Small intestine (tissue), 7 donors: ENCODE data around the gene EPN2. TPM values are rescaled to one million over a fixed set of nuclear protein-coding genes. Genes with fewer than 3 reads are reported as not detected.
"Not testable (repeated sequence)": the region's sequence is repeated elsewhere in the genome, so short reads cannot be mapped to it uniquely, and the experiment has no call there.

Experiments
- DNase-seq, 2 donors: peaks; one replicate each; pipeline versions ENCODE4 v3.0.0 to v3.0.0-alpha.2; 2013
- FAIRE-seq: peaks from 2 replicates; lab custom pipeline; 2012; peaks lifted over from hg19 to GRCh38; lab: Jason Lieb, UNC
- H3K27ac ChIP-seq, 3 donors: one replicate each; pipeline ENCODE4 v1.5.1; 2013; ENCODE audit warnings: low read length in 2 of 3, mild to moderate bottlenecking in 2 of 3, control low read depth in 1 of 3, inconsistent platforms in 1 of 3, low read depth in 1 of 3, moderate library complexity in 1 of 3
- H3K27me3 ChIP-seq, 3 donors: one replicate each; pipeline ENCODE4 v1.6.1; 2013; ENCODE audit warnings: low read length in 3 of 3, inconsistent platforms in 1 of 3; ENCODE audit not compliant: control insufficient read depth in 3 of 3, insufficient read depth in 3 of 3
- H3K36me3 ChIP-seq, 3 donors: one replicate each; pipeline ENCODE4 v1.6.1; 2013; ENCODE audit warnings: low read length in 3 of 3, inconsistent platforms in 1 of 3, low read depth in 1 of 3, mild to moderate bottlenecking in 1 of 3, moderate library complexity in 1 of 3; ENCODE audit not compliant: control insufficient read depth in 3 of 3, insufficient read depth in 2 of 3
- H3K4me1 ChIP-seq, 3 donors: one replicate each; pipeline ENCODE4 v1.6.1; 2013; ENCODE audit warnings: low read length in 2 of 3, inconsistent platforms in 1 of 3, low read depth in 1 of 3, mild to moderate bottlenecking in 1 of 3, moderate library complexity in 1 of 3; ENCODE audit not compliant: control insufficient read depth in 3 of 3, insufficient read depth in 2 of 3
- H3K4me3 ChIP-seq, 3 donors: one replicate each; pipeline ENCODE4 v1.5.1; 2013; ENCODE audit warnings: low read length in 3 of 3, control low read depth in 1 of 3, inconsistent platforms in 1 of 3, low read depth in 1 of 3, mild to moderate bottlenecking in 1 of 3, moderate library complexity in 1 of 3
- H3K9me3 ChIP-seq, 2 donors: one replicate each; pipeline ENCODE4 v1.6.1; 2013; ENCODE audit warnings: low read depth in 1 of 2, low read length in 1 of 2; ENCODE audit not compliant: control insufficient read depth in 2 of 2, insufficient read depth in 1 of 2
- WGBS, 3 donors: extraction: QIAGEN DNeasy Blood & Tissue Kit; methylation state at CpG; one replicate each; pipeline ENCODE4 v1.1.7; 2013; 5-methylcytosine and 5-hydroxymethylcytosine counted together
- polyA plus RNA-seq, 4 donors: library from polyadenylated mRNA; stranded (reverse) in 3 of 4; unstranded in 1 of 4; fragments of 200-250 nt in 3 of 4; fragments of 120-200 nt in 1 of 4; gene quantifications; one replicate each; pipeline versions ENCODE4 v1.2.1 to v1.2.3, GENCODE V29; 2013
- donor health status: healthy with polysubstance abuse.
- donor health status: control.
- donor health status: control.
- donor health status: Bipolar disorder and iron deficiency.
- donor health status: healthy.

Gene EPN2
- polyA plus RNA-seq, 4 donors, result 4.2 to 23.7 (median 10.0) TPM

DNA sequence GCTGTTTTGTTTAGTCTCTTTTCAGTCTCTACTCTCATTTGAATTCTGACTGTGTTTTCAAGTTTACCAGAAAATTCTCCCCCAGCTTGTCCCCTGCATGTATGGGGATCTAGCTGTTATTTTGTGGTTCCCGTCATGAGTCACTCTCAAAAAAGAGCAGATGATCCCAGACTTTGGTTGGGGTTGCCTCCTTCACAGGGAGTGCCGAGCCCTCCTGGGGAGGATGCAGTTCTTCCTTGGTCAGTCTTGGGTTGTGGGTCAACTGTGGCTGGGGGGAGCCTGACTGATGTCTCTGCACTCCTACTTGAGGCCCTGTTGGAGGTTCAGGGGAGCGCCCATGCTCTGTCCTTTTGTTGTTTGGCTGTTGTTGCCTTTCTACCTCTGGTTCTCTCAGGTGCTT, 37.7 kb downstream of the EPN2 start:
- FAIRE-seq, result no peak

DNA sequence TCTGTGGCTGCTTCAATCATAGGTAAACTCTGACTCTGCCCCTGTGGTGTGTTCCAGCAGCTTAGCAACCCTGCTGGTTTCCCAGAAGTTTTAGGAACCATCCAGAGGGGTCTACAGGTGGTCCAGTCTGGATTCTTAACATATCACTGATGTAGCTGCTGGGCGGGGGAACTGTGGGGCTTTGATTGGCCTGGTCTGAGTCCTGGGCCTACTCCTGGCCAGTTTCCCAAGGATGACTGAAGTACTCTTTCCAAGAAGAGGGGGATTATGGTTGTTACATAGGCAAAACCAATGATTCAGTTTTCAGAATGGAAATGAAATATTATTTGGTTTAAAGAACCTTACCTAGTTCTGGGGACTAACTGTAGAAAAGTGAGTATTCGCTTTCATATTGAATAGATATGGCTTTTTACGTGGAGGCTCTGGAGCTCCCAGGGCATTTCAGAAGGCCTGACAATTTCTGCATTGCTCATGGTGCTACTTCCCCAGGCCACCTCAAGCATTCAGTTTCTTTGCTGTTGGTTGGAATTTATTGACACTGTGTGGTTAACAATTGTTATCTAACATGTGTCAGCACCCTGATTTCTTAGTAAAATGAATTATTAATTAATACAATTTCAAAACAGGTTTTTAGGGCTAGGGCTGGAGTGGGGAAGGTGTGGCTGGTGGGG, 38.4 kb downstream of the EPN2 start:
- 89 to 94% (median 93%) methylated on average over 3 of the region's 3 CpGs for WGBS, 3 donors
- DNase-seq (no peak), FAIRE-seq (no peak)
- H3K4me3 ChIP-seq, result no peak overlapping the region
- H3K36me3 ChIP-seq, result peaks cover 0 to 32% (median 3%) of the 10 kb centered on the region in 3 donors
- H3K9me3 ChIP-seq, result no peaks in the 10 kb centered on the region
- H3K27me3 ChIP-seq, result no peaks in the 10 kb centered on the region
- peaks cover 0 to 10% (median 6%) of the 10 kb centered on the region in 3 donors for H3K4me1 ChIP-seq
- no peak overlapping the region for H3K27ac ChIP-seq

More for the DNA sequence above, 37.7 kb downstream of the EPN2 start:
- H3K4me1 ChIP-seq, result peaks cover 0 to 13% (median 9%) of the 10 kb centered on the region in 3 donors
- H3K9me3 ChIP-seq, result no peaks in the 10 kb centered on the region
- H3K36me3 ChIP-seq, result peaks cover 0 to 30% (median 3%) of the 10 kb centered on the region in 3 donors
- H3K4me3 ChIP-seq, result no peak overlapping the region
- 89 to 96% (median 91%) methylated on average over 3 of the region's 3 CpGs for WGBS, 3 donors
- H3K27ac ChIP-seq, result no peak overlapping the region
- H3K27me3 ChIP-seq, result no peaks in the 10 kb centered on the region
- no peak for DNase-seq

- 89 to 93% (median 91%) methylated on average over 4 of the region's 4 CpGs for WGBS, 3 donors
- not testable (repeated sequence) for H3K27ac ChIP-seq
Measured at GRCh38 chr17:19278284-19278683, 41.1 kb downstream of the EPN2 start.

GRCh38 chr17:19278729-19279128, 41.6 kb downstream of the EPN2 start:
- Histone ChIP-seq H3K4me1 (peaks cover 0 to 5% (median 0%) of the 10 kb centered on the region in 3 donors), H3K9me3 (no peaks in the 10 kb centered on the region), H3K27me3 (no peaks in the 10 kb centered on the region), H3K36me3 (peaks cover 0 to 37% (median 3%) of the 10 kb centered on the region in 3 donors), H3K27ac (no peak overlapping the region), H3K4me3 (no peak overlapping the region)
- FAIRE-seq (no peak), DNase-seq (no peak)
- 91 to 96% (median 93%) methylated on average over 6 of the region's 6 CpGs for WGBS, 3 donors

More at GRCh38 chr17:19278284-19278683, 41.1 kb downstream of the EPN2 start:
- H3K4me1 ChIP-seq, H3K27me3 ChIP-seq, H3K9me3 ChIP-seq, H3K4me3 ChIP-seq, FAIRE-seq, DNase-seq: not testable (repeated sequence)
- peaks cover 0 to 33% (median 3%) of the 10 kb centered on the region in 3 donors for H3K36me3 ChIP-seq

DNA sequence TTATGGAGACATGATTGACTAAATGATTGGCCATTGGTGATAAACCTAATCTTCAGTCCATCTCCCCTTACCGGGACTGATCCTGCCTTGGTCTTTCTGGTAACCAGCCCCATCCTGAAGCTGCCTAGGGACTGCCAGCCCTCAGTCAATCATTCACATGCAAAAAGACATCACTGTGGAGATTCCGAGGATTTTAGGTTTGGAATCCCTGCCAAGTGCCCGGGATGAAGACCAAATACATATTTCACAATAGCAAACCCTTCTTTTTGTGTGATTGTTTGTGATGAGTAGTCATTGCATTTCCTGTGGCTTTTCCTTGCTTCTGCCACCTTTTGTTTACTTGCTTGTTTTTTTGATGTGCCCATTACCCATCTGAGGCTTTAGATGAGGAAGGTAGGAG, 44.0 kb downstream of the EPN2 start:
- Histone ChIP-seq H3K9me3 (no peaks in the 10 kb centered on the region), H3K27me3 (no peaks in the 10 kb centered on the region), H3K4me3 (no peak overlapping the region), H3K36me3 (peaks cover 0 to 46% (median 0%) of the 10 kb centered on the region in 3 donors), H3K4me1 (peaks cover 0 to 10% (median 0%) of the 10 kb centered on the region in 3 donors), H3K27ac (no peak overlapping the region)
- no peak for FAIRE-seq
- DNase-seq, result no peak
- 63 to 81% (median 77%) methylated on average over 3 of the region's 3 CpGs for WGBS, 3 donors

- DNase-seq (no peak), FAIRE-seq (no peak)
- WGBS, 3 donors, result 52 to 80% (median 61%) methylated on average over 3 of the region's 3 CpGs
- peaks cover 0 to 63% (median 0%) of the 10 kb centered on the region in 3 donors for H3K36me3 ChIP-seq
- H3K27ac ChIP-seq, result peak overlapping the region in 2 of 3 donors; percentile 21 to 72
- peaks cover 0 to 10% (median 0%) of the 10 kb centered on the region in 3 donors for H3K4me1 ChIP-seq
- no peaks in the 10 kb centered on the region for H3K9me3 ChIP-seq
- H3K4me3 ChIP-seq, result no peak overlapping the region
- H3K27me3 ChIP-seq, result no peaks in the 10 kb centered on the region
Measured at GRCh38 chr17:19284005-19284959, 47.1 kb downstream of the EPN2 start.

- Histone ChIP-seq H3K4me1 (peaks cover 0 to 10% (median 0%) of the 10 kb centered on the region in 3 donors), H3K27me3 (no peaks in the 10 kb centered on the region), H3K36me3 (peaks cover 0 to 69% (median 0%) of the 10 kb centered on the region in 3 donors), H3K4me3 (no peak overlapping the region), H3K9me3 (no peaks in the 10 kb centered on the region), H3K27ac (no peak overlapping the region)
- 94 to 95% (median 94%) methylated on average over 17 to 21 of the region's 21 CpGs for WGBS, 3 donors
- DNase-seq (no peak), FAIRE-seq (no peak)
Measured at GRCh38 chr17:19285213-19285900, 48.2 kb downstream of the EPN2 start.
